ENCODE measurements around the gene ZBTB20.
"Not testable (repeated sequence)": the region's sequence is repeated elsewhere in the genome, so short reads cannot be mapped to it uniquely, and the experiment has no call there.

Gene ZBTB20

GRCh38 chr3:114714957-114715460, 432.1 kb downstream of the ZBTB20 start:
- DNase-seq (ENCODE audit: low read depth, low spot score) = no peak

DNA sequence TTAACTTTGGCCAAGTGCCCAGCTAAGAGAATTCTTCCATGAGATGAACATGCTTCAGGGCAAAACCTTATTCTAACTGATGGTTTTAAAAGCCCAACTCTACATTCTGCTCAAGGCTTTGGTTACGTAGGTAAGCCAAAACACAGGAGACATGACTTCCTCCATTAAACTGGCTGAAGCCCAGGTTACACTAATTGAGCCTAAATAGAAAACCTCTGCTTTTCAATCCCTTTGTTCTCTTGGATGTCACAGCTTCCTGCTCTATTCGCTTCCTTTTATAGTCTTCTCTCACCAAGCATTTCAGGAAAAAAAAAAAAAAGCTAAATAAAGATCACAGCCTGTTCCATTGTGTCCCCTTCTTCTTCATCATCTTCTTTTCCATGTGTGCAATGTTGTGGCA, 432.9 kb downstream of the ZBTB20 start:
- DNase-seq (ENCODE audit: low read depth, low spot score) = no peak

GRCh38 chr3:114712728-114713492, 434.2 kb downstream of the ZBTB20 start:
- DNase-seq (ENCODE audit: low read depth, low spot score) = no peak

DNA sequence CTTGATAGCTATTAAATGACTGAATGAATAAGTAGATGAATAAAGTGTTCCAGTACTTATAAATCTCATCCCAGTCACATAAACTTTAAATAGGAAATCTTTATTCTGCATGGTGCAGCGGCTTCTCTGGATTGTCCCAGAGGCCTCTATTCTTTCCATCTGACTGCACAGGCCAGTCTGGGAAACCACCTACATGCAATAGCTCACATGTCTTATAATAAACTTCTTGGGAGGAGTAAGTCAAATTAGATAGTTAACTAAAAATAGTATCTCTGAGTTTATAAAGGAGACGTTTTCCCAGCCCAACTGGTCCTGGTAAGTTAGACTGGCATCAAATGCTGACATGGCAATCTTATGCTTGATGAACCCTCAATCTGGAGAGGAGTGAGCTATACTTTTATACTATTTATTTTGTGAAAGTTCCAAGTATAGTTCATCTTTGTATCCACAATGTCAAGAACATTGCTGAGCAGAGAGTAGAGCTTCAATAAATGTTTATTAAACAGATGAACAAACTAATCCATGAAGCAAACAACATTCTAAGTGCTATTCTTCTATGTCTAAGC, 435.7 kb downstream of the ZBTB20 start:
- DNase-seq (ENCODE audit: low read depth, low spot score) = no peak

GRCh38 chr3:114709102-114709501, 438.0 kb downstream of the ZBTB20 start:
- DNase-seq (ENCODE audit: low read depth, low spot score) = no peak

DNA sequence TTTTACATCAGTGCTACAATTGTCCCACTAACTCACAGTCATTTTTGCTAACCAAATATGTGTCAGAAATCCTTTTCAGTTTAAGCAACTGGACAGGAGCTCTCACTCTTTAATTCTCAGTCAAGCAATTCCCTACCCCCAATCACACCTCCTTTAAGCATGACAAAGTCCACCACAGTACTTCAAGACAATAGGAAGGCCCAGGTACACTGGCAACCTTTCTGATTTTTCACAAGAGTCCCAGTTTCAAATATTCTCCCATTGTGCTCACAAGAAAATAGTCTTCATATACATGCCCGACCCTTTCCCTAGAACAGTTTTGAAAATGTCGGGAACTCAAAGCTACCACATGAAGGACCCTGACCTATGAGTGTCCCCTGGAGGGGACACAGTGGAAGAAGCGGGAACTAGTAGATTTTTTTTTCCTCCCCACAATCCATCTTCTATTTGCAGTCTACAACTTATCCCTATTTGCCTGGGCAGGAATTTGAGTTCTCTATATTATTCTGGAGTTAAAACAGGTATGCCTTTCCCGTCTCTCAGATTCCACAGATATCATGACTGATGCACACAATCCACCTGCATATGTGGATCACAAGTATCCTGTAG, 439.7 kb downstream of the ZBTB20 start:
- DNase-seq (ENCODE audit: low read depth, low spot score) = no peak

DNA sequence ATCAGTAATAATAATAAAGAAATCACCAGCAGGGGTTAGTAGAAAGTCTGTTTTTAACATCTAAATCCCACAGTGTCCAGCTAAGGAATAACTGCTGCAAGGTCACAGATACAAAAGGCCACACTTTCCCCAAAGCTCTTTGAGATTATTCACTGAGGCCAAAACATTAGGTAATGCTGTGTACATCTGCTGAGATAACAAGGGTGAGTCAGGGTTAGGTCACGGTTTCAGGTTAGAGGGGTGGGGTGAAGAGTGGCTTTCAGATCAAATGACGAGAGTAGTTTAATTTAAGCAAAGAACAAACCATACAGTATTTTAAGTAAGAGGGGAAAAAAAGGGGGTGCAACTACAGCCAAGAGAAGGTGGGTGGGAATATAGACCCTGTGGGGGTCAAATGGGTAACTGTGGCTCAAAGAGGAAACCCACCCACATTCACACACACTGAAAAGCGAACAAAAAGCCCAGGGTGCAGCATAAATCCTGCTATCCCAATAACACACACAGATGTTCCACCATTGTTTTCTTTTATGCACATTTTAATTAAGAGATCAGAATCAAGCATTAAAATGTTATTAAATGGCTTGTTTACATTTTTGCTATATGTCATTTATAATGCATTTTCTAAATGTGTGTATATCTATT, 440.4 kb downstream of the ZBTB20 start:
- peak; percentile 49 for DNase-seq (ENCODE audit: low read depth, low spot score)

DNA sequence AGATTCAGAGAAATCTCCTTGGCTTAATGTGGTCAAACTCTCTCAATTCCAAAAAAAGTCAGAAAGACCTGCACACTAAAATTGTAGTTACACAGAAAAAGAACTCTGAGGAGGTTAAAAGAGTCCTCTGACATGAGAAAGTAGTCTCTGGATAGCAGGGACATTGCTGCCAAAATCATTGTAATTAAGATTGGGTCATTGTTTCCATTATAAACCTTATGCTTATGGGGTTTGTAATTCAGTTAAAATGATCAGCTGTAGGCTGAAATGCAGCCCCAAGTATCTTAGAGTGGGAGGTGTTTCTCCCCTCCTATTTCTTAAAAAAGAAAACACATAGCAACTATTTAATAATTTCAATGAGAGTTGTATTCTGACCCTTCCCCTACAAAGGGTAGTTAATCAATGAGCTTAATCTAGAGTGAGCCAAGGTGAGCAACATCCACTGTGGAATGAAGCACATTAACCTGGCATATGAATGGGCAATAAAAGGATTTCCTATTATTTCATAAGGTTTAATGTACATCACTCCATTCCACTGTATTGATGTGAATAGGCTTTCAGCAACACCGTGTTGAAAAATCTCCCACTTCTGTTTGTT, 446.4 kb downstream of the ZBTB20 start:
- DNase-seq (ENCODE audit: low read depth, low spot score) = no peak

- DNase-seq (ENCODE audit: low read depth, low spot score) = no peak
Measured at GRCh38 chr3:114698146-114699105, 448.7 kb downstream of the ZBTB20 start.

- DNase-seq (ENCODE audit: low read depth, low spot score) = no peak
Measured at GRCh38 chr3:114697401-114697800, 449.7 kb downstream of the ZBTB20 start.

DNA sequence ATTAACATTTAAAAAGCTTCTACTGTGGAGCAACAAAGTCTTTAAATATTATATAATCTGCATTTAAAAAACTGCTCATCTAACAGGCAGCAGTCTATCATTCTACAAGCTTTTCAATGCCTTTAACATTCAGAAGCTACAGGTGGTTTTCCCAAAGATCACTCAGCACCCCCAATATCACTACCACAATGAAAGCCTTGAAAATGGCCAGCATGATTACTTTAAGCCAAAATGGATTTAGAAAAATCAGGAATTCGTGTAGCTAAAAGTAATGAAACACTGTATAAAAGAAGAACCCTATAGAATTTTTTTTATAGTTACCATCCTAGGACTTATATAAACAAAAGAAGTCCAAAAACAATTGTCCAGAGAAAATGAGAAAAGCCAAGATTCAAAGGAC, 452.8 kb downstream of the ZBTB20 start:
- no peak for DNase-seq (ENCODE audit: low read depth, low spot score)

- no peak for DNase-seq (ENCODE audit: low read depth, low spot score)
Measured at GRCh38 chr3:114691871-114692270, 455.2 kb downstream of the ZBTB20 start.

DNA sequence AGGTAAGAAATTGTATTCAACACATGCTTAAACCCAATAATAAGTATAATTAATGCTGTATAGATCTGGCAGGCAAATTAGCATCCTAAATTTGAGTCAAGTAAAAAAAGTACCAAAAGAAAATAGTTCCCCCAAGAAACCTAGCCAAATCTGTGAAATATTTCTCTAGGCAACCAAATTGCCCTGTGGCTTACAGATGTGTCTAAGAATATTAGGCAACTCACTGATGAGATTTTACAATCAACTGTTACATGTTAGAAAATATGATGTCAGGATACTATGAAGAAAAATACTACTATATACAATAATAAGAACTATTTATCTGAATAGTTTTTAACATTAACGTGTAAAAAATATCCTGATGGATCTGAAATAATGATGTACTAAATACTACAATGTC, 456.2 kb downstream of the ZBTB20 start:
- DNase-seq (ENCODE audit: low read depth, low spot score) = no peak

DNA sequence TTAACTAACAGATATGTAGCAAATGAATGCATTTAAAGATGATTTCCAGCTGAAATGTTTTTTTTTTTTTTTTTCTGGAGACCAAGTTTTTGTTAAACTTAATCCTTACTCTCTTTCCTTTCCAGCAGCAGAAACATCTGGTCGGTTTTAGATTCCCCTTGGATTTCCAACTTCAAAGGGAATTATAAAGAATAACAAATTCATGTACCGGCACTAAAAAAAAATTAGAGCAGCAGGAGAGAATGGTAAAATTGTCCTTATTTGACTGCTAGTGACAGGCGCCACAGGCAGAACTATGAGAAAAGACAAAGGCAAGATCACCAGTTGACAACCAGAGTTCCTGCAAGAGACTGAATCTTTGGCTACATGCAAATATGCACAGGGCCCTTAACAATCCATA, 459.9 kb downstream of the ZBTB20 start:
- DNase-seq (ENCODE audit: low read depth, low spot score) = no peak

DNA sequence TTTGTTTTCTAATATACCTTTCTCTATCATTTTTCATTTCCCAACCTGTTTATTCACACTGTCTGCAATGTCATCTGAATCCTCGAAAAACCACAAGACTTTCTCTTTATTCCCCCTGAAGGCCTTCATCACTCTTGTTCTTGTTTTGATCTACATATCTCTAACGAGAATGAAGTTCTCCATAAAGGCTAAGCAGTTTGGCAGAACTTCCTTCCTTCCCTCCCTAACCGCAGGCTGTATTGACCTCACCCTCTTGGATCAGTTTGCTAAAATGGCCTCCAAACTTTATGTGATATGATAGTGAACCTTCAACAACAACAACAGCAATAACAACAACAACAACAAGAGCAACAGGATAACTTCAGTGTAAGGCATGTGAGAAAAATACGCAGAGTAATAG, 460.5 kb downstream of the ZBTB20 start:
- DNase-seq (ENCODE audit: low read depth, low spot score) = peak; percentile 35

GRCh38 chr3:114685161-114685560, 461.9 kb downstream of the ZBTB20 start:
- DNase-seq (ENCODE audit: low read depth, low spot score) = peak; percentile 58

GRCh38 chr3:114680299-114680698, 466.8 kb downstream of the ZBTB20 start:
- no peak for DNase-seq (ENCODE audit: low read depth, low spot score)

DNA sequence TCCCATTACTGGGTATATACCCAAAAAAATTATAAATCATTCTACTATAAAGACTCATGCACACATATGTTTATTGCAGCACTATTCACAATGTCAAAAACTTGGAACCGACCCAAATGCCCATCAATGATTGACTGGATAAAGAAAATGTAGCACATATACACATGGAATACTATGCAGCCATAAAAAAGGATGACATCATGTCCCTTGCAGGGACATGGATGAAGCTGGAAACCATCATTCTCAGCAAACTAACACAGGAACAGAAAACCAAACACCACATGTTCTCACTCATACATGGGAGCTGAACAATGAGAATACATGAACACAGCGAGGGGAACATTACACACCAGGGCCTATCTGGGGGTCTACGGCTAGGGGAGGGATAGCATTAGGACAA, 467.3 kb downstream of the ZBTB20 start:
- not testable (repeated sequence) for DNase-seq (ENCODE audit: low read depth, low spot score)

GRCh38 chr3:114675104-114675503, 472.0 kb downstream of the ZBTB20 start:
- DNase-seq (ENCODE audit: low read depth, low spot score) = no peak

GRCh38 chr3:114674036-114674435, 473.1 kb downstream of the ZBTB20 start:
- peak; percentile 37 for DNase-seq (ENCODE audit: low read depth, low spot score)

GRCh38 chr3:114673481-114673880, 473.6 kb downstream of the ZBTB20 start:
- DNase-seq (ENCODE audit: low read depth, low spot score) = no peak
